ENCODE results near the gene CCNB1IP1.

DNA sequence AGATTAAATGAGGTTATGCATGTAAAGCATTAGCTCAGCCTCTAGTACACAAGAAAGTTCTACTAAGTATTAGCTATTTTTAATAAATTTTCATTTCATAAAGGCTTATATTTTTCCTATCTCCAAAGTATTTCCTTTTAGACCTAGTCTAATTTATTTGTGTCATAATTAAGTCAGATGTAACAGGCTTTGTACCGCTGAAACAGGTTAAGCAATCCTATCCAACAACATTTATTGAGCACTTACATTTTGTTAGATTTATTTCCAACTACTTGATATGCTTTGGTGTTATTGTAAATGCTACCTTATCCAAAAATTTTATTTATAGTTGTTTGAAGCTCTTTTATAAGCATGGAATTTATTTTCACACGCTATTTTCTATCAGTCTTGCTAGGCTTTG lies 8.6 kb upstream of the CCNB1IP1 start:
- TF ChIP-seq EZH2 (IDR thresholded peaks at IDR 0.05; ENCODE audit: borderline replicate concordance, low read depth, low read length, severe bottlenecking), result no peak
- TF ChIP-seq, protein P1, sequence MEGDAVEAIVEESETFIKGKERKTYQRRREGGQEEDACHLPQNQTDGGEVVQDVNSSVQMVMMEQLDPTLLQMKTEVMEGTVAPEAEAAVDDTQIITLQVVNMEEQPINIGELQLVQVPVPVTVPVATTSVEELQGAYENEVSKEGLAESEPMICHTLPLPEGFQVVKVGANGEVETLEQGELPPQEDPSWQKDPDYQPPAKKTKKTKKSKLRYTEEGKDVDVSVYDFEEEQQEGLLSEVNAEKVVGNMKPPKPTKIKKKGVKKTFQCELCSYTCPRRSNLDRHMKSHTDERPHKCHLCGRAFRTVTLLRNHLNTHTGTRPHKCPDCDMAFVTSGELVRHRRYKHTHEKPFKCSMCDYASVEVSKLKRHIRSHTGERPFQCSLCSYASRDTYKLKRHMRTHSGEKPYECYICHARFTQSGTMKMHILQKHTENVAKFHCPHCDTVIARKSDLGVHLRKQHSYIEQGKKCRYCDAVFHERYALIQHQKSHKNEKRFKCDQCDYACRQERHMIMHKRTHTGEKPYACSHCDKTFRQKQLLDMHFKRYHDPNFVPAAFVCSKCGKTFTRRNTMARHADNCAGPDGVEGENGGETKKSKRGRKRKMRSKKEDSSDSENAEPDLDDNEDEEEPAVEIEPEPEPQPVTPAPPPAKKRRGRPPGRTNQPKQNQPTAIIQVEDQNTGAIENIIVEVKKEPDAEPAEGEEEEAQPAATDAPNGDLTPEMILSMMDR (IDR thresholded peaks at IDR 0.05; ENCODE audit: borderline replicate concordance, extremely low read depth, low read length, poor library complexity, severe bottlenecking), result no peak

Data from DND-41 (cell line).